H54 (cell line): ENCODE measurements around the gene RMI1.
"Not testable (repeated sequence)": the region's sequence is repeated elsewhere in the genome, so short reads cannot be mapped to it uniquely, and the experiment has no call there.

Experiments used
- DNase-seq: peaks from one replicate; pipeline ENCODE4 v3.0.0; 2011; ENCODE audit warnings: low spot score, mixed read lengths; ENCODE audit not compliant: insufficient read length
- FAIRE-seq: peaks from 3 replicates; lab custom pipeline; 2011; peaks lifted over from hg19 to GRCh38; lab: Jason Lieb, UNC
- POLR2A ChIP-seq: IDR thresholded peaks from 2 replicates; pipeline ENCODE4 v1.6.1; 2011; ENCODE audit warnings: low read depth, mild to moderate bottlenecking, low read length

Gene RMI1

DNA sequence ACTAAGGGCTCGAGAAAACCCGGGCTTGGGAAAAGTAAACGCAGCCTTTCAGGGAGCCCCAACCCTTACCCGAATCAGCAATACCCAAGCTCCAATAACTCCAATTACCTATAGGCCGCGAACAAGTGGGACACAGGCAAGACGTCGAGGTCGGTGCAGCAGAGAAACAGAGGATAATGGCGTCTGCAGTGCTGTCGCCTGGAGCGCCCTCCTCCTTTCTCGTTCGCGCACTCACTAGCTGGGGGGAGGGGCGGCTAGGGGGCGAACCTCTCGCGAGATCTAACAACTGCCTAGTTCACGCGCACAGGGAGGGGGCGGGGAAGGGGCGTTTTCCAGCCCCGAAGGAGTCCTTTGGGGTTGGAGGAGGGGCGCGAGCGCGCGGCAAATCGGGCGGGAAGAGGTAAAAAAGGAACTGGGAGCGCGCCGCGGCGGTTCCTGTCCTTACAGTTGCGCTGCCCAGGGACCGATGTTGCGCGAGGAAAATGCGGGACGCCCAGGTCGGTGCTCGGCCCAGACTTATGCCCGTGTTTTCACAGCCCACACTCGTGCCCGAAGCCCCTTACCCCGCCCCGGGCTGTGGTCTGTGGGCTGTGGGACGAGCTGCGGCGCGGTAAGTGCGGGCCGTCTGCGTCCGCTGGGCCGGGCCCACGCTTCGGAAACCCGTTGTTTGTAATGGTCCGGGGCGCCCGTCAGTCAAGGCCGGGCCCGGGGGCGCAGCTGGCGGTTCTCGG, at the start of gene RMI1:
TSS of gene RMI1 (plus strand) at position 411 of the 731 bp plus-strand sequence. CDS start 20,182 bp downstream, outside the sequence.
- DNase-seq, result peak; percentile 91
- FAIRE-seq, result peak; percentile 93
- TF ChIP-seq POLR2A, result peak; percentile 71

DNA sequence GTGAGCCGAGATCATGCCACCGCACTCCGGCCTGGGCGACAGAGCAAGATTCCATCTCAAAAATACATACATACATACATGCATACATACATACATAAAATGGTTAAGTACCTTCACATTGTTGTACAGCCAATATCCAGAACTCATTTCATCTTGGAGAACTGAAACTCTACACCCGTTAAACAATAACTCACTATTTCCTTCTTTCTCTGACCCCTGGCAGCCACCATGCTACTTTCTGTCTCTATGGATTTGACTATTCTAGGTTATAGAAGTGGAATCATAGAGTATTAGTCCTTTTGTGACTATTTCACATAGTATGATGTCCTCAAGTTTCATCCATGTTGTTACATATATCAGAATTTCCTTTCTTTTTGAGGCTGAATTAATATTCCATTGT, 49.7 kb upstream of the RMI1 start:
- no peak for TF ChIP-seq POLR2A
- no peak for DNase-seq
- no peak for FAIRE-seq

DNA sequence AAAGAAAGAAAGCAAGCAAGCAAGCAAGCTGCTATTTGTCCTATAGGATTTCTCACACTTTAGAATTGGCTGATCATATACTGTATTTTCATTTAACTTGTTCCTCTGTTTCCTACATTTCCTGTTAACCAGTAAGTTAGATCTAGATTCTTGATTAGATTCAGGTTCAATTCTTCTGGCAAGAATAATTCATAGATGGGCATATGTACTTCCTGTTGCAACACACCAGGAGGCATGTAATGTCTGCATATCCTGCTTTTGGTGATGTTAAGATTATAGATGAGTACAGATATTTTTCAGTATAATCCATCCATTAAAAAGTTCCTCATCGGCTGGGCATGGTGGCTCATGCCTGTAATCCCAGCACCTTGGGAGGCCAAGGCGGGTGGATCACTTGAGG, 48.6 kb upstream of the RMI1 start:
- FAIRE-seq (no peak), DNase-seq (no peak)
- no peak for TF ChIP-seq POLR2A

DNA sequence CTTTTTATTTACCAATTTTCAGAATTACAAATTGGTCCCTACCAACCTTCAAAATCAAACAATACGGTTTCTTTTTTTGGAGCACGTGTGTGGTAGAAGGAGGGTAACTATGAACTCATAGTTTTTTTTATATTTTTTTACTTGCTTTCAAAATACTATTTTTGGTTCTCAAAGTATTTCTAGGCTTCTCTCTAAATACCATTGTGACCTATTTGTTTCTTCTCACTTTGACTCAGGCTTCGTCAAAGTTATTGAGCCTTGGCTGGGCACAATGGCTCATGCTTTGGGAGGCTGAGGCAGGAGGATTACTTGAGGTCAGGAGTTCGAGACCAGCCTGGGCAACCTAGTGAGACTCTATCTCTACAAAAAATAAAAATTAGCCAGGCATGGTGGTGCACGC, 47.8 kb upstream of the RMI1 start:
- no peak for TF ChIP-seq POLR2A
- DNase-seq (no peak), FAIRE-seq (no peak)

DNA sequence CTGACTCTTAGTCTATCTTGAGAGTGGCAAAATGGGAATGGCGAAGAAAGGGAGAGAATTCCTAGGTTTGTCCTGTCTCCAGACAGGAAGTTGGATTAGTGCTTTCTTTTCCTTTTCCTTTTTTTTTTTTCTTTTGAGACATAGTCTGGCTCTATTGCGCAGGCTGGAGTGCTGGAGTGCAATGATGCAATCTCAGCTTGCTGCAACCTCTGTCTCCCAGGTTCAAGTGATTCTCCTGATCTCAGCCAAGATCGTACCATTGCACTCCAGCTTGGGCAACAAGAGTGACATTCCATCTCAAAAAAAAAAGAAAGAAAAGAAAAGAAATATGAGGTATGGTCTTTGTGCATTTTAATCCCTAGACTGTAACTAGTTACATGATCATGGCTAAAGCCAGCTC, 46.8 kb upstream of the RMI1 start:
- FAIRE-seq, result no peak

DNA sequence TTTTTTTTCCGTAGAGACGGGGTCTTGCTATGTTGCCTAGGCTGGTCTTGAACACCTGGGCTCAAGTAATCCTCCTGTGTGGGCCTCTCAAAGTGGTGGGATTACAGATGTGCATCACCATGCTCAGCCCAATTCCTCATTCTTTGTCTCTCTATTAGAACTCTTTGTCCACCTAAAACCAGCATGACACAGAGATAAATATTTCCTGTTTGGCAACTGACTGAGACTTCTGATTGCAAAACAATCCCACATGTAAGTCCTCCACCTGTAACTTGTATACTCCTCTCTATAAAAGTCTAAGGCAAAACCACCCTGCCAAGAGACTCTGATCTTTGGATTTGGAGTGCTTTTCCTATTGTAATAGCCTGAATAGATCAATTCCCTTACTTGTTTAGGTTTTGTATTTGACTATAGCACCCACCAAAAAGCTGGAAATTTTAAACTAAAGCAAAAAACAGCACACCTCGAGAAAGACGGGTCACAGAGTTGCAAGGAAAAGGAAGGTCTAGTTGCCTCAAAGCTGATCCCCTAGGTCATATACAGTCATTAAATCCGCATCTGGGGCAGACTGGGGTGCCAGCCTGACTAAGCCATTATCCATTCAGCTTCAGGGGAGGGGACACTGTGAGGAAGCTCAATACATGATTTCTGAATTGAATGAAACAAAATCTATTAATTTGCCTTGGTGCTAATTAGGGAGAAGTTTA, 45.9 kb upstream of the RMI1 start:
- DNase-seq, result no peak
- FAIRE-seq, result peak; percentile 33
- TF ChIP-seq POLR2A, result no peak

More for the DNA sequence above, 46.8 kb upstream of the RMI1 start:
- no peak for TF ChIP-seq POLR2A
- no peak for DNase-seq

DNA sequence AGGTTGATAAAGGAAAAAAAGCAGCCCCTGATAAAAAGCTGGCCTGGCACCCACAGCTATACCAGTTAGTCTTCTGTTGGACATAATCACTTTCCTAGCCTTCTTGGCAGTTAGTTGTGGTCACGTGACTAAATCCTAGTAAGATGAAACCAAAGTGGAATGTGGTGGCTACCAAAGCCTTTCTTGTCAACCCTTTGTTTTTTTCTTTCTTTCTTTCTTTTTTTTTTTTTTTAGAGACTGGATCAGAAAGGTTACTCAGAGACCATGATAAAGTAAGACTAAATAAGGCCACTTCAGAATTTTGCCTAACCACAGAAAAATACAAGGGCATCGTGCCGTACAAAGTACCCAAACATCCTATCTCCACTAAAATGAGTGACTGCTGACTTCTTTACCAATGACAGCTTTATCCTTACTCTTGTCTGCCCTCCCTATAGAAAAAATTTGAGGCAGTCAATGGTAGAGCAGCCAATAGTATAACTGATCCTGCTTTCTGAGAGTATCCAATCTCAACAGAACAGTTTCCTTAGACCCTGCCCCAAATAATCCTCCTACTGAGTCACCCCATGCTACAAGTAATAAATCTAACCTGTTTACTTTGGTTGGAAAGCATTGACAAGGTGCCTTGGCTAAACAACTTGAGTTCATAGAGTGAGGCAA, 45.2 kb upstream of the RMI1 start:
- TF ChIP-seq POLR2A, result no peak
- no peak for DNase-seq
- peak; percentile 92 for FAIRE-seq

DNA sequence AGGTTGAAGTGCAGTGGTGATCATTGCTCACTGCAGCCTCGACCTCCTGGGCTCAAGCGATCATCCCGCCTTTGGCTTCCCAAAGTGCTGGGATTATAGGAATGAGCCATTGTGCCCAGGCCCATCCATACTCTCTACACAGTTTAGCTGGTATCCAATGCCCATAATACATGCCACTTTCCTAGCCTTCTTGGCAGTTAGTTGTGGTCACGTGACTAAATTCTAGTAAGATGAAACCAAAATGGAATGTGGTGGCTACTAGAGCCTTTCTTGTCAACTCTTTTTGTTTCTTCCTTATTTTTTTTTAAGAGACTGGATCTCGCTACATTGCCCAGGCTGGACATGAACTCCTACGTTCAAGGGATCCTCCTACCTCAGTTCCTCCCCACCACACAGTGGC, 44.1 kb upstream of the RMI1 start:
- DNase-seq, result no peak
- no peak for FAIRE-seq
- no peak for TF ChIP-seq POLR2A

DNA sequence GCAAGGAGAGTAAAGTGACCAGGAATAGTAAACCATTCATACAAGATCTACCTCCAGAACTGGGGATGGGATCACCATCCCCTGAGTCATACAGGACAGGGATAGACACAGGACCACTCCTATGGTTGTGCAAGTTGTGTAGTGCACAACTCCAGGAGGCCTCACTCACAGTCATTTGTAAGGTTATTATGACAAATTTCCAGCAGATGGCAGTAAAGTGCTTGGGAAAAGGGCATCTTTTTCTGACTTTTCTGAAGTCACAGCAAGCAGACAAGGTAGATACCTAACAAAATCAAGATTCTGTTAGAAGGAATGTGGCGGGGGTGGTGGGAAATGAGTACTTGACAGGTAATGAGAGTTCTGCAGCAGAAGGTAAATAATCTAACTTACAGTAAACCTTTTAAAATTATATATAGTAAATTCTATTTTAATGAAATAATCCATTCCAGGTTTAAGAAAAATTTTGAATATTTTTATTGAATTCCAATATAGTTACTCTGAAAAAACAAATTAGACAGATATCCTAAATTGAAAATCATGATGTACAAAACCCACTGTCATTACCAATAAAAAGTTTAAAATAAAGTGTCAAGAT, 42.6 kb upstream of the RMI1 start:
- DNase-seq, result peak; percentile 50

DNA sequence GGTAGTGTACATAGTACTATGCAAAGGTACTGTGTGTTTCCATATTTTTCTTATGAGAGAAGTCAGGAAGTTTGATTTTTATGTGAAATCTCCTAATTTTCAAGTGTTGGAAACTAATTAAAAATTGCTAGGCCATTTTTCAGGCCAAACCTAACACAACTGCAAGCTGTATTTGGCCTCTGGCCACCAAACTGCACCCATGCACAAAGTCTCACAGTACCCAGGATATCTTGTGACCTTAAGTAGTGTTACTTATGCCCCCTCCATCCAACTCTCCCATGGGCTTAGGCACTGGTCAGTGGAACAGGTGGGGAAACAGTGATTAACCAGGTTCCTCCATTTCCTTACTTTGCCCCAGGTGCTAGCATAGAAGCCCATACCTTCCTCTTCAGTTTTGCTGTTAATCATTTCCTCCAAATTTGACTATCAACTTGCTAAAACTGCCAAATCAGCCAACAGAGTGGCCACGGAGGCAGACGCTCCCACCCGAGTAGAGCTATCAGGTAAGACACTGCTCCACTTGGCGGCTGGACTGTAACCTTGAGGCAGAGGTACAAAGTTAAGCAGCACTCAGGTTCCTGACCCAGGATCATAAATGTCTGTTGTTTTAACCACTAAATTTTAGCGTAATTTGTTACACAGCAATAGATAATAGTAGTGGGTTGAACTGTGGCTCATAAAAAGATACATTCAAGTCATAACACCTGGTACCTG, 39.9 kb upstream of the RMI1 start:
- FAIRE-seq, result no peak
- TF ChIP-seq POLR2A, result no peak
- no peak for DNase-seq

More for the DNA sequence above, 42.6 kb upstream of the RMI1 start:
- FAIRE-seq, result peak; percentile 84
- TF ChIP-seq POLR2A, result no peak

DNA sequence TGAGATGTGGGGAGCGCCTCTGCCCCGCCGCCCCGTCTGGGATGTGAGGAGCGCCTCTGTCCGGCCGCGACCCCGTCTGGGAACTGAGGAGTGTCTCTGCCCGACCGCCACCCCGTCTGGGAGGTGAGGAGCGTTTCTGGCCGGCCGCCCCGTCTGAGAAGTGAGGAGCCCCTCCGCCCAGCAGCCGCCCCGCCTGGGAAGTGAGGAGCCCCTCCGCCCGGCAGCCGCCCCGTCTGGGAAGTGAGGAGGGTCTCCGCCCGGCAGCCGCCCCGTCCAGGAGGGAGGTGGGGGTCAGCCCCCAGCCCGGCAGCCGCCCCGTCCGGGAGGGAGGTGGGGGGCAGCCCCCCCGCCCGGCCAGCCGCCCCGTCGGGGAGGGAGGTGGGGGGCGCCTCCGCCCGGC, 32.5 kb upstream of the RMI1 start:
- FAIRE-seq, result not testable (repeated sequence)

DNA sequence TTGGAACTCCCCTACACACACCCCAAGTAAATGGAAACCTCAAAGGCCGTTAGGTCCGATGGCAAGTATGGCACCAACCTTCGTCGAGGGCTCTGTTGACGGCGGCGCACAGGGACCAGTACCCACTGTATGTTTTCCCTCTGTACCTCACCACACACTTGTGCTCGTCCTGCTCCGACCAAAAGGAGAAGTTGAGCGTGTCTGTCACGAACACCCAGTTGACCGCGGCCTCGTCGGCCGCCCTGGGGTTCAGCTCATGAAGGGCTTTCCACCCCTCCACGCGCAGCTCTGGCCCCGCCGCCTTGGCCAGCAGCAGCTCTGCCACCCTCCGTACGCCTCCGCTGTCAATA, 24.5 kb upstream of the RMI1 start:
- FAIRE-seq, result no peak
- no peak for DNase-seq
- TF ChIP-seq POLR2A, result no peak

More for the DNA sequence above, 32.5 kb upstream of the RMI1 start:
- not testable (repeated sequence) for DNase-seq

DNA sequence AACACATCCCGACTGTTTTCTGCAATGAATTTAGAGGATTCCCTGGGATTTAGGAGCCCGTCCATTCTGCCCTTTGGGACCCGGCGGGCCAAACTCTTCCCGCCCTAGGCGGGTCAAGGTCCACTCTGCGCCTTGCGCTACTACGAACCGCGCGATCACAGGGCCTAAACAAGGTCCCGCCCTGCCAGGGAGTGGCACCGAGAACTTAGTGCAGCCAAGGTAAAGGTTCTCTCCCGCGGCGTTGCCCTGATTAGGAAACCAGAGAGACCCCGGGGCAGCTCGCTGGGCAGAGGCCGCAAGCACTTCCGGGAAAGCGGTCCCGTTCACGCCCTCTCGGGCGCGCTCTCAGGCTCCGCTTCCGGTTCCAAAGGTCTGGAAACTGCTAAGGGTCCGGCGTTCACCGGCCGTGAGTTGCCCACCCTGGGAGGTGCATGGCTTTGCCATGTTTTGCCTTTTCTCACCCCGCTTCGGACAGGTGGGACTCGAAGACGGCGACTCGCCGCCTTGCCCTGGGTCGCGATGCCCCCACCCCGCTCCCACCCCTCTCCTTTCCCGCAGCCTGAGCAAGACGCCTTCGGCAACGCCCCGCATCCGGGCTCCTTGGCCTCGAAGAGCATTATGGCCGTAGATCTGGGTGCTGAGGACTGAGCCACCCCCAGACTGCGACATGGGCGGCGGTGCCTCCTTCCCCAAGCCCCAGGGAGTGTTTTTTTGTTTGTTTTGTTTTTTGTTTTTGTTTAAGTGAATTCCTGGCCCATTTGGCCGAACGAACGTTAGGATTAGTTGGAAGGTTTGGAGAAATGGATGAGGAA, 24.0 kb upstream of the RMI1 start:
- DNase-seq, result no peak

More for the DNA sequence above, 24.0 kb upstream of the RMI1 start:
- no peak for FAIRE-seq
- peak; percentile 29 for TF ChIP-seq POLR2A
